ENCODE data around the gene ANKRD17.

The ANKRD17 gene

GRCh38 chr4:73197220-73197619, 61.4 kb downstream of the ANKRD17 start:
- DNase-seq, result no peak

GRCh38 chr4:73194064-73194463, 64.5 kb downstream of the ANKRD17 start:
- DNase-seq, result no peak

DNA sequence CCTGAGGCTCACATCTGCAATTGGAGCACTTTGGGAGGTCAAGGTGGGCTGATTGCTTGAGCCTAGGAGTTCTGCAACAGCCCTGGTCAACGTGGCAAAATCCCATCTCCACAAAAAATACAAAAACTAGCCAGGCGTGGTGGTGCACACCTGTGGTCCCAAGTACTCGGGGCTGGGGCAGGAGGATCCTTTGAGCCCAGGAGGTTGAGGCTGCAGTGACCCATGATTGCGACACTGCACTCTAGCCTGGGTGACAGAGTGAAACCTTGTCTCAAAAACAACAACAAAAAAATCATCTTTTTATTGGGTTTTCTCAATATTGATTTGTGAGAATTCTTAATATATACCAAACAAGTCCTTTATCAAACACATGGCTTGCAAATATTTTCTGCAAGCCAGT, 64.9 kb downstream of the ANKRD17 start:
- no peak for DNase-seq

DNA sequence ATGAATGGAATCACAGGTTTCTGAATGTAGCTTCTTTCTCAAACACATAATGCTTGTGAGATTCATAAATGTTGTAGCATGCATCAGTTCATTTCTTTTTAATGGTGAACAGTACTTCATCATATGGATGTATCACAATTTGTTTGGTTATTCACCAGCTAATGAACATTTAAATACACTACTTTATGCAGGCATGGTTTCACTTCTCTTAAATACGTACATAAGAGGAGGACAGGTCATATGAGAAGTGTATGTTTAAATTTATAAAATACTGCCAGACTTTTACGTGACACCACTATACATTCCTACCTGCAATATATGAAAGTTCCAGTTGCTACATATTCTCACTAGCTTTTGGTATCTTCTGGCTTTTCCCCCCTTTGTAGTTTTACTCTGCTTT, 65.4 kb downstream of the ANKRD17 start:
- DNase-seq, result no peak

- DNase-seq, result no peak
These were observed 69.3 kb downstream of the ANKRD17 start for GRCh38 chr4:73189274-73189810.

- no peak for DNase-seq
These were observed 71.3 kb downstream of the ANKRD17 start for GRCh38 chr4:73187325-73187724.

DNA sequence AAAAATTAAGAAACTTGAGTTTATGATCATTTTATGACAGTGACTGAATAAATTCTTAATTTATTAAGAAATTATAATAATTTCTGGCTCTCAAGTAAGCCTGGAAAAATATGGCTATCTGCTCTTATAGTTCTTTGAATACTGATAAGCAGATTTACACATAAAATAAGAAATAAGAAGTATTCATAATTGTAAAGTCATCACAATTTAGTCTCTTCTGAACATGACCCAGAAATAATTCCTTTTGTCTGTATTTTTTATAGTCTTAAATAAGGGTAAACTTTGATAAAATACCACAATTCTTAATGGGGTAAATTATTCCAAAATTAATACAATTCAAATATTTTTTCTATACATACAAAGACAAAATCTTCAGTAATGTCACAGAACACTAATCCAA, 72.7 kb downstream of the ANKRD17 start:
- no peak for DNase-seq

- no peak for DNase-seq
These were observed 77.4 kb downstream of the ANKRD17 start for GRCh38 chr4:73181231-73181630.

- no peak for DNase-seq
These were observed 80.2 kb downstream of the ANKRD17 start for GRCh38 chr4:73178389-73178788.

DNA sequence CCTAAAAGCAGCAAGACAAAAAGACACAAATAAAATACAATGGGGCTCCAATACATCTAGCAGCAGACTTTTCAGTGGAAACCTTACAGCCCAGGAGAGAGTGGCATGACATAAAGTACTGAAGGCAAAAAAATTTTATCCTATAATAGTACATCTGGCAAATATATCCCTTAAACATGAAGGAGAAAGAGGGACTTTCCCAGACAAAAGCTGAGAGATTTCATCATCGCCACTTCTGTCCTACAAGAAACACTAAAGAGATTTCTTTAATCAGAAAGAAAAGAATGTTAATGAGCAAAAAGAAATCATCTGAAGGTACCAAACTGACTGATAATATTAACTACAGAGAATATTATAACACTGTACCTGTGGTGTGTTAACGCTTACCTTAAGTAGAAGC, 86.4 kb downstream of the ANKRD17 start:
- DNase-seq, result no peak

- no peak for DNase-seq
These were observed 87.9 kb downstream of the ANKRD17 start for GRCh38 chr4:73170518-73171198.

DNA sequence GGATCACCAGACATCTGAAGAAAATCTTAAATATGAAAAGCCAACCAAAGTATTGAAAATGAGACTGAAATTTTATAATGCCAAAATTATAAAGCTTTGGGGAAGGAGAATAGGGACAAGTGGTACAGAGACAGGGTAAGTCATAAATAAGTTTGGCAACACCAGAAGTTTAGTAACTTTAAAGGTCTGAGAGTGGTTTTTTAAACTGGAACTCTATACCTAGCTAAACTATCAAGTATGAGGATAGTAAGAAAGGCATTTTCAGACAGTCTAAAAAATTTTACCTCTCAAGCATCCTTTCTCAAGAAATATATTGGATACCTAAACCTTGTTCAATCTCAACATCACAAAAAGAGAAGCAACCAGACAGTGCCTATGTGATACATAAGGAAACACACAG, 92.4 kb downstream of the ANKRD17 start:
- no peak for DNase-seq

DNA sequence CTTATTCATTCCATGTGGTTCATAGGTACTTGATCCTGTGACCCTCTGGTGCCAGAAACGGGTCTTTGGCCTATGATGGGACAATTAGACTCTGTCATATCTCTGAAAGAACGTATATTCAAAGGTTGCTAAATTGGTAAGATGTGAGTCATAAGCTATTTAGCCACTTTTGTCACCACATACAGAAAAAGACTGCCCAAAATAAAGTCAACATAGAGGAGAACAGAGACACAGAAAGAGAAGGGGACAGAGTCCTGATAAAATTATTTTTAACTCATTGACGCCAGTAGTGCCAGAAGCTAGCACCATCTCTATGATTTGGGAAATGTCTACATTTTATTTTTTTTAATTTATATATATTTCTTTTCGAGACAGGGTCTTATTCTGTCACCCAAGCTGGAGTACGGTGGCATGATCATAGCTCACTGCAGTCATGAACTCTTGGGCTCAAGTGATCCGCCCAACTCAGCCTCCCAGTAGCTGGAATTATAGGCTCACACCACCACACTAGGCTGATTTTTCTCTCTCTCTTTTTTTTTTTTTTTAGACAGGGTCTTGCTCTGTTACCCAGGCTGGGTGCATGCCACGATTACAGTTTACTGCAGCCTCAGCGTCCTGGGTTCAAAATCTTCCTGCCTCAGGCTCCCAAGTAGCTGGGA, 96.9 kb downstream of the ANKRD17 start:
- no peak for DNase-seq

DNA sequence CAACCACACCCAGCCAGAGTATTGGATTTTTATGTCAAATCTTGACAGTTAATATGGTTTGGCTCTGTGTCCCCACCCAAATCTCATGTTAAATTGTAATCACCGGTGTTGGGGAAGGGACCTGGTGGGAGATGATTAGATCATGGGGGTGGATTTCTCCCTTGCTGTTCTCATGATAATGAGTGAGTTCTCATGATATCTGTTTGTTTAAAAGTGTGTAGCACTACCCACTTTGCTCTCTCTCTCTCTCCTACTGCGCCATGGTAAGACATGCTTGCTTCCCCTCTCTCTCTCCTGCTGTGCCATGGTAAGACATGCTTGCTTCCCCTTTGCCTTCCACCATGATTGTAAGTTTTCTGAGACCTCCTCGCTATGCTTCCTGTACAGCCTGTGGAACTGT, 102.2 kb downstream of the ANKRD17 start:
- no peak for DNase-seq

- DNase-seq, result no peak
These were observed 105.7 kb downstream of the ANKRD17 start for GRCh38 chr4:73152893-73153292.

DNA sequence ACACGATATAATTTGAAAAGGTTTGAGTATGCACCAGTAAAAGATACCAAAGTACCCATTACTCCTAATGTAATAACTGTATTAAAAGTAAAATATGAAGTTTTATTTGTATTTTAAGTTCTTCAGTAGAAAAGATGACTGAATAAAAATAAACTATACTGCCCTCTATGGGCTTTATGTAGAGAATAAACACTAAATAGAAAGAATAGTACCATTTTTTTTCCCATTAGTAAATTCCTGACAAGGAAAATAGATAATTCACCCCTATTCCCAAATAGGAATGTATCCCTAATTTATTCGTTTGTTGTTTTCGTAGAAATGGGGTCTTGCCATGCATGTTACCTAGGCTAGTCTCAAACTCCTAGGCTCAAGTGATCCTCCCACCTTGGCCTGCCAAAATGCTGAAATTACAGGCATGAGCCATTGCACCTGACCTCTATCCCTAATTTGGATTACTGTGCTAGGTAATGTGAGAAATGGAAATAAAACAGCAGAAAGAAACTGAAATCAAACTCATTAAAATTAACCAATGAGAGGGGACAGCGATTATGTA, 115.5 kb downstream of the ANKRD17 start:
- DNase-seq, result no peak

DNA sequence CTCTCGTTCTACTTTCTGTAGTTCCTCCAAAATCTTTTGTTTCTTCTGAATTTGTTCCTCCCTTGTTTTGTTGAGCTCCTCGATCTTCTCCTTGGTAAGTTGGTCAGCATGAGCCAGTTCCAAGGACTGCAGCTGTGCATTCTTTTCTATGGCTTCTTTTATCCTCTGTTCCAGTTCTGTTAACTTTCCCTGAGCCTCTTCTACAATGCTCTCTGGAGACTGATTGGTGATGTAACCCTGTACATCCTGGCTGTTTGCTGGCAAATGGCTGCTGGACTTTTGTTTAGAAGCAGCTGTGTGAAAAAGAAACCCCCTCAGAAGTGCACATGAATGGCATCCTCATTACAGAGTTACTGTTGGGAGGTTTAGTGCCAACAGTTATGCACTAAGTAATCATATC, 118.6 kb downstream of the ANKRD17 start:
- no peak for DNase-seq

GRCh38 chr4:73139245-73139644, 119.4 kb downstream of the ANKRD17 start:
- no peak for DNase-seq

DNA sequence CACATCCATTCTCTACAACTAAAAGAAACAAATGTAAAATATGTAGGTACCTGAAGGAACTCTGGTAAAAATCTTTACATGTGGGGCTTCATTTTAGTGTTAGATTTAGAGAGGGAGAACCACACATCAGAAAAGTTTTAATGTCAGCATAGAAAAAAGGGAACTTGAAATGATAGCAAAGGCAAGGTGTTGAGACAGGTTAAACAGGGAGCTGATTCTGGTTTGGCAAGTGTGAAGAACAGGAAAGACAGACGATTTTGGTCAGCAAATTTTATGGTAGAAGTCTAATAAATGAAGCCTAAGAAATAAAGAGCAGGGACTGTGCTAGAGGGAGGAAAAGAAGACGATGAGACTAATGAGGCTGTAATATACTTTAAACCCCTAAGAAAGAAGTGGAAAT, 121.5 kb downstream of the ANKRD17 start:
- no peak for DNase-seq

GRCh38 chr4:73133784-73134183, 124.8 kb downstream of the ANKRD17 start:
- no peak for DNase-seq

GRCh38 chr4:73131281-73131680, 127.3 kb downstream of the ANKRD17 start:
- DNase-seq, result no peak

DNA sequence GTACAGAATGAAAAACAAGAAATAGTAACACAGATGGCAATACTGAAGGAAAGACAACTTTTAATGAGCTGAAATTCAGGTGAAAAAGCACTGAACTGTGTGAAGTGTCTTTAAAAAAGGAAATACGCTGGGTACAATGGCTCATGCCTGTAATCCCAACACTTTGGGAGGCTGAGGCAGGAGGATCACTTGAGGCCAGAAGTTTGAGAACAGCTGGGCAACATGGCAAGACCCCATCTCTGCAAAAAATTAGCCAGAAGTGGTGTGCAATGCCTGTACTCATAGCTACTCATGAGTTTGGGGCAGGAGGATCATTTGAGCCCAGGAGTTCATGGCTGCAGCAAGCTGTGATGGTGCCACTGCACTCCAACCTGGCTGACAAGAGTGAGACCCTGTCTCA, 129.3 kb downstream of the ANKRD17 start:
- DNase-seq, result no peak

GRCh38 chr4:73127839-73128453, 130.7 kb downstream of the ANKRD17 start:
- DNase-seq, result no peak

DNA sequence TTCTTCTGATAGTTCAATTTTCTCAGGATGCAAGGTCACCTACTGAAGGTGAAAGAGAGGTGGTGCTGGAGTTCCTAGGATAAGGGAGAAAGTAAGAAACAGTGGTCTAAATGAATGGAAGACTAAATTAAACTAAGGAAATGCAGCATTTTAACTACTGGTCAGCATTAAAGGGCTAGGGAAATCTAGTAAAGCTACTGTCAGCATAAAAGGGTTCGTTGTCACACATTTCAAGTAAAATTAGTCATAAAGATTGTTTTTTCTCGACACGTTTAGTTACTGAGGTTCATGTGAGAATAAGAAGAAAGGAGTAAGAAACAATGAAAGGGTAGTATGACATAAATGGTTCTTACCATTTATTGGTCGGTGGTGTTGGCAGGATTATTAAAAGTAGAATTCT, 149.1 kb downstream of the ANKRD17 start:
- DNase-seq, result no peak

All from activated T-cell treated with anti-CD3 and anti-CD28 coated beads, Interleukin-2, amount 50 U/mL, for 1 hour (primary cell).